NCI-H526 treated with DMSO at 0.1 percent for 48 hours (cell line): ENCODE data around the gene TMCO1.
"Not testable (repeated sequence)": the region's sequence is repeated elsewhere in the genome, so short reads cannot be mapped to it uniquely, and the experiment has no call there.

ENCODE experiments used
- DNase-seq: peaks from one replicate; lab custom pipeline; 2025; lab: John Stamatoyannopoulos, UW

Gene TMCO1

GRCh38 chr1:165686971-165687433 is 81.7 kb downstream of the TMCO1 start:
- no peak for DNase-seq

GRCh38 chr1:165686121-165686970 is 82.3 kb downstream of the TMCO1 start:
- DNase-seq = no peak

- no peak for DNase-seq
Measured at GRCh38 chr1:165683848-165684485, 84.7 kb downstream of the TMCO1 start.

- not testable (repeated sequence) for DNase-seq
Measured at GRCh38 chr1:165680773-165681172, 87.9 kb downstream of the TMCO1 start.

- no peak for DNase-seq
Measured at GRCh38 chr1:165680303-165680702, 88.4 kb downstream of the TMCO1 start.

GRCh38 chr1:165679282-165680036 is 89.2 kb downstream of the TMCO1 start:
- DNase-seq = no peak

- no peak for DNase-seq
Measured at GRCh38 chr1:165678509-165678908, 90.2 kb downstream of the TMCO1 start.
